Head of caudate nucleus (tissue), 42 donors: ENCODE measurements around the gene GART.

Experiments
- DNase-seq, 42 donors: peaks; one replicate each; pipeline versions ENCODE4 v3.0.0 to v3.0.0-alpha.2; 2020 to 2021; ENCODE audit warnings: mixed read lengths in 7 of 42
- intact Hi-C: fragments of 100-400 bp; cut with DNase I; formaldehyde crosslinking; loops from one replicate; pipeline ENCODE4 v1.15.0; 2022

Gene GART

GRCh38 chr21:33557447-33557846, 15.5 kb upstream of the GART start:
- intact Hi-C loops: loop anchor here (10.0 kb wide), 1 partner anchor 47 kb away; no protein-coding TSS in a partner anchor

GRCh38 chr21:33554982-33555344, 13.0 kb upstream of the GART start:
- intact Hi-C loops: loop anchor here (10.0 kb wide), 1 partner anchor 50 kb away; no protein-coding TSS in a partner anchor
- no peak for DNase-seq

More at GRCh38 chr21:33557447-33557846, 15.5 kb upstream of the GART start:
- peak in 8 of 42 donors; percentile 10 to 64 (median 30) for DNase-seq

GRCh38 chr21:33554236-33554981, 12.5 kb upstream of the GART start:
- intact Hi-C loops: loop anchor here (10.0 kb wide), 1 partner anchor 50 kb away; no protein-coding TSS in a partner anchor
- DNase-seq: no peak

GRCh38 chr21:33552999-33553598, 11.2 kb upstream of the GART start:
- no peak for DNase-seq
- intact Hi-C loops: loop anchor here (10.0 kb wide), 1 partner anchor 52 kb away; no protein-coding TSS in a partner anchor

- intact Hi-C loops: loop anchor here (10.0 kb wide), 1 partner anchor 52 kb away; no protein-coding TSS in a partner anchor
Measured at GRCh38 chr21:33552093-33552998, 10.4 kb upstream of the GART start.

GRCh38 chr21:33551664-33552063, 9.7 kb upstream of the GART start:
- intact Hi-C loops: loop anchor here (10.0 kb wide), 1 partner anchor 53 kb away; no protein-coding TSS in a partner anchor
- DNase-seq: no peak

More at GRCh38 chr21:33552093-33552998, 10.4 kb upstream of the GART start:
- DNase-seq: no peak

GRCh38 chr21:33550772-33551660, 9.1 kb upstream of the GART start:
- intact Hi-C loops: loop anchor here (10.0 kb wide), 1 partner anchor 54 kb away; no protein-coding TSS in a partner anchor
- no peak for DNase-seq

GRCh38 chr21:33549848-33550771, 8.2 kb upstream of the GART start:
- DNase-seq: no peak
- intact Hi-C loops: loop anchor here (10.0 kb wide), 1 partner anchor 55 kb away; no protein-coding TSS in a partner anchor

- no peak for DNase-seq
- intact Hi-C loops: no loop called here
Measured at GRCh38 chr21:33546086-33546485, 4.2 kb upstream of the GART start.

- no peak for DNase-seq
- intact Hi-C loops: loop anchor here (5.0 kb wide), 2 partner anchors 62 to 98 kb away; partner anchors contain the start of genes CRYZL1 and ITSN1
Measured at GRCh38 chr21:33544451-33545195, 2.7 kb upstream of the GART start.

- peak in 20 of 42 donors; percentile 22 to 80 (median 71) for DNase-seq
- intact Hi-C loops: loop anchor here (5.0 kb wide), 2 partner anchors 61 to 99 kb away; partner anchors contain the start of genes CRYZL1 and ITSN1
Measured at GRCh38 chr21:33543505-33544129, 1.7 kb upstream of the GART start.

- intact Hi-C loops: loop anchor here (5.0 kb wide), 2 partner anchors 61 to 99 kb away; partner anchors contain the start of genes CRYZL1 and ITSN1
- DNase-seq: peak; percentile 98 to 100 (median 100)
Measured at GRCh38 chr21:33542640-33543504, 955 bp upstream of the GART start, which contains the start of gene SON. TSS of gene SON (plus strand) at chr21:33543038. CDS start at chr21:33543093, 55 bp downstream.

GRCh38 chr21:33541105-33541711, 709 bp downstream of the GART start:
- DNase-seq: no peak
- intact Hi-C loops: loop anchor here (5.0 kb wide), 2 partner anchors 59 to 101 kb away; partner anchors contain the start of genes CRYZL1 and ITSN1

- no peak for DNase-seq
- intact Hi-C loops: loop anchor here (5.0 kb wide), 2 partner anchors 58 to 102 kb away; partner anchors contain the start of genes CRYZL1 and ITSN1
Measured at GRCh38 chr21:33540711-33541104, 1.2 kb downstream of the GART start.
